WTC11 (cell line): ENCODE results near the gene LAMA2. TPM values are rescaled to one million over a fixed set of nuclear protein-coding genes. Genes with fewer than 3 reads are reported as not detected.

ENCODE experiments used
- ATAC-seq: fragments of 200-7000 bp; cut with Tn5 transposase; 2 replicates; pipeline ENCODE4 v1.10.0; 2021; ENCODE audit warnings: mild to moderate bottlenecking, moderate library complexity
- CTCF ChIA-PET: fragments of 300-600 bp; sonication (Branson Sonifier 250); formaldehyde crosslinking; loops from one replicate; lab custom pipeline; 2021; ENCODE audit warnings: antibody characterized with exemption; lab: Charles Lee
- POLR2A ChIA-PET: fragments of 350-600 bp; sonication (Branson Sonifier 250); formaldehyde crosslinking; loops from one replicate; lab custom pipeline; 2021; ENCODE audit warnings: antibody characterized with exemption; lab: Charles Lee
- DNase-seq: peaks from one replicate; pipeline ENCODE4 v3.0.0; 2021; ENCODE audit warnings: low spot score
- H3K27ac Mint-ChIP-seq: 2 replicates; pipeline ENCODE4 v1.8.0; 2021; ENCODE audit warnings: mixed read lengths
- H3K27me3 Mint-ChIP-seq: 2 replicates; pipeline ENCODE4 v1.8.0; 2021; ENCODE audit warnings: low read depth, mild to moderate bottlenecking, moderate library complexity, mixed read lengths
- H3K36me3 Mint-ChIP-seq: 2 replicates; pipeline ENCODE4 v1.8.0; 2021; ENCODE audit warnings: mixed read lengths
- H3K4me1 Mint-ChIP-seq: 2 replicates; pipeline ENCODE4 v1.8.0; 2022; ENCODE audit warnings: mixed read lengths
- H3K4me3 Mint-ChIP-seq: 2 replicates; pipeline ENCODE4 v1.8.0; 2021; ENCODE audit warnings: mild to moderate bottlenecking, moderate library complexity, mixed read lengths
- H3K9me3 Mint-ChIP-seq: 2 replicates; pipeline ENCODE4 v1.8.0; 2021; ENCODE audit warnings: mixed read lengths
- ETV6 ChIP-seq: sonication (generic); formaldehyde crosslinking; IDR thresholded peaks from 2 replicates; pipeline ENCODE4 v1.8.1; 2022; ENCODE audit warnings: mild to moderate bottlenecking, missing genetic modification reagents
- GABPB1 ChIP-seq: sonication (generic); formaldehyde crosslinking; IDR thresholded peaks from 2 replicates; pipeline ENCODE4 v1.8.1; 2023; ENCODE audit warnings: mild to moderate bottlenecking, missing genetic modification reagents
- GTF2I ChIP-seq: fragments of 250-450 bp; sonication (Bioruptor Pico); conservative IDR thresholded peaks from 2 replicates; pipeline ENCODE4 v1.4.0; 2021; ENCODE audit warnings: mild to moderate bottlenecking
- IRF2 ChIP-seq: sonication (generic); formaldehyde crosslinking; IDR thresholded peaks from 2 replicates; pipeline ENCODE4 v1.8.0; 2022; ENCODE audit warnings: low read depth, missing genetic modification reagents, borderline replicate concordance
- KAT7 ChIP-seq: sonication (generic); formaldehyde crosslinking; IDR thresholded peaks from 2 replicates; pipeline ENCODE4 v1.8.1; 2023; ENCODE audit warnings: missing genetic modification reagents, mild to moderate bottlenecking, borderline replicate concordance
- NFE2L1 ChIP-seq: sonication (generic); formaldehyde crosslinking; IDR thresholded peaks from 2 replicates; pipeline ENCODE4 v1.8.1; 2023; ENCODE audit warnings: missing genetic modification reagents
- NR1H2 ChIP-seq: sonication (generic); formaldehyde crosslinking; IDR thresholded peaks from 2 replicates; pipeline ENCODE4 v1.9.0; 2021; ENCODE audit warnings: mild to moderate bottlenecking, moderate library complexity, missing genetic modification reagents
- NR2C2 ChIP-seq: sonication (generic); formaldehyde crosslinking; IDR thresholded peaks from 2 replicates; pipeline ENCODE4 v1.8.0; 2022; ENCODE audit warnings: mild to moderate bottlenecking, missing genetic modification reagents
- SMAD3 ChIP-seq: sonication (generic); formaldehyde crosslinking; IDR thresholded peaks from 2 replicates; pipeline ENCODE4 v1.8.0; 2022; ENCODE audit warnings: missing genetic modification reagents, mild to moderate bottlenecking, borderline replicate concordance
- TP53 ChIP-seq: sonication (generic); formaldehyde crosslinking; IDR thresholded peaks from 2 replicates; pipeline ENCODE4 v1.8.1; 2023; ENCODE audit warnings: mild to moderate bottlenecking, missing genetic modification reagents
- ZBTB21 ChIP-seq: sonication (generic); formaldehyde crosslinking; IDR thresholded peaks from 2 replicates; pipeline ENCODE4 v1.8.1; 2023; ENCODE audit warnings: mild to moderate bottlenecking, missing genetic modification reagents, borderline replicate concordance
- ZNF121 ChIP-seq: sonication (generic); formaldehyde crosslinking; IDR thresholded peaks from 2 replicates; pipeline ENCODE4 v1.8.0; 2023; ENCODE audit warnings: missing genetic modification reagents
- ZNF138 ChIP-seq: sonication (generic); formaldehyde crosslinking; conservative IDR thresholded peaks from 2 replicates; pipeline ENCODE4 v1.8.1; 2022; ENCODE audit warnings: mild to moderate bottlenecking, moderate library complexity, missing genetic modification reagents
- ZNF219 ChIP-seq: sonication (generic); formaldehyde crosslinking; IDR thresholded peaks from 2 replicates; pipeline ENCODE4 v1.8.0; 2023; ENCODE audit warnings: missing genetic modification reagents, mild to moderate bottlenecking, borderline replicate concordance
- ZNF396 ChIP-seq: fragments of 250-450 bp; sonication (Bioruptor Pico); IDR thresholded peaks from 2 replicates; pipeline ENCODE4 v1.8.0; 2021; ENCODE audit warnings: mild to moderate bottlenecking, moderate library complexity, borderline replicate concordance
- total RNA-seq: library from RNA; stranded (reverse); gene quantifications from 3 replicates; pipeline ENCODE4 v1.2.3, GENCODE V29; 2021
- TF ChIP-seq, protein P1 (sequence below): sonication (generic); formaldehyde crosslinking; IDR thresholded peaks from 2 replicates; pipeline ENCODE4 v1.8.0; 2023; ENCODE audit warnings: missing genetic modification reagents
- TF ChIP-seq, protein P2 (sequence below): fragments of 250-450 bp; sonication (Bioruptor Pico); IDR thresholded peaks from 2 replicates; pipeline ENCODE4 v1.9.0; 2021; ENCODE audit warnings: moderate library complexity, mild to moderate bottlenecking, inconsistent platforms, borderline replicate concordance
- TF ChIP-seq, protein P3 (sequence below): sonication (generic); formaldehyde crosslinking; IDR thresholded peaks from 2 replicates; pipeline ENCODE4 v1.8.0; 2022; ENCODE audit warnings: mild to moderate bottlenecking, missing genetic modification reagents
- TF ChIP-seq, protein P4 (sequence below): sonication (generic); formaldehyde crosslinking; IDR thresholded peaks from 2 replicates; pipeline ENCODE4 v1.8.0; 2022; ENCODE audit warnings: mild to moderate bottlenecking, missing genetic modification reagents
- TF ChIP-seq, protein P5 (sequence below): sonication (generic); formaldehyde crosslinking; conservative IDR thresholded peaks from 2 replicates; pipeline ENCODE4 v1.8.1; 2023; ENCODE audit warnings: mild to moderate bottlenecking, low read depth, missing genetic modification reagents, moderate library complexity

Gene LAMA2
- total RNA-seq, 1 experiment from 2014 or later: 6.6 TPM

DNA sequence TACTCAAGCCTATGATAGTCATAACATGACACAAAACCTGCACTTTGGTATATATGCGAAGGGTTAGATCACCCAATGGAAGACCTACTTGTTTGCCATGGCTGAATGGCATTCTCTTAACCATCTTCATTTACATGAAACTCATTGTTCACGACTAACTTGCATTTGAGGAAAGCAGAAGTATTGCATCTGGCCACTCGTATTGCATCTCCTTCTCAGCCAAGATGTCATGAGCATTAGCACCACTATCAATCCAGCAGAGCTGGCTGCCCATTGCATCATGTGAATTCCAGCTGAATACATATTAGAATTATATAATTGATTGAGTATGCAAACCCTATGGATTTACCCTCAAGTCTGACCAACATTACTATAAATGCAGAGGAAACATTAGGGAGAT is 390.2 kb downstream of the LAMA2 start (continued):
- TF ChIP-seq, protein P1, sequence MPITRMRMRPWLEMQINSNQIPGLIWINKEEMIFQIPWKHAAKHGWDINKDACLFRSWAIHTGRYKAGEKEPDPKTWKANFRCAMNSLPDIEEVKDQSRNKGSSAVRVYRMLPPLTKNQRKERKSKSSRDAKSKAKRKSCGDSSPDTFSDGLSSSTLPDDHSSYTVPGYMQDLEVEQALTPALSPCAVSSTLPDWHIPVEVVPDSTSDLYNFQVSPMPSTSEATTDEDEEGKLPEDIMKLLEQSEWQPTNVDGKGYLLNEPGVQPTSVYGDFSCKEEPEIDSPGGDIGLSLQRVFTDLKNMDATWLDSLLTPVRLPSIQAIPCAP (CRISPR knock-in tag): no peak
- TF ChIP-seq ZNF121: no peak
- TF ChIP-seq GABPB1 (CRISPR knock-in tag): no peak
- TF ChIP-seq NR2C2 (CRISPR knock-in tag): no peak
- TF ChIP-seq ETV6: no peak
- no peak for TF ChIP-seq TP53 (CRISPR knock-in tag)
- TF ChIP-seq, all 79 proteins: peak for 0

DNA sequence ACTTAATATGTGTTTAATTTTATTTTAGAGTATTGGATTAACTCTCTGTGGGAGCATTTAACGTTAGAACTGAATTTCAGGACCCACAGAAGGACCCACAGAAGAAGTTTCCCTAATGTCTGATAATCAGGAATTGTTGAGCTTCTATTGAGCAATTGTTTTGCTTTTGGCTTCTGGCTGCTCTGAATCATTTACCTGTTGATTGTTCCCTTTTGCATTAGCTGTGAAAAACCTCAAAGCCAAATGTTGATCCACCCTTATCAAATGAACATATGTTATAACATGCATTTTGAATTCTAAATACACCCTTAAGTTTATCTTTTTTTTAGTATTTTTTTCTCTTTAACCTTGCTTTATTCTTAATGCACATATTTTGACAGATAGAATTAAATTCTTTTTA is 393.5 kb downstream of the LAMA2 start:
- CTCF ChIA-PET: no interaction called here

DNA sequence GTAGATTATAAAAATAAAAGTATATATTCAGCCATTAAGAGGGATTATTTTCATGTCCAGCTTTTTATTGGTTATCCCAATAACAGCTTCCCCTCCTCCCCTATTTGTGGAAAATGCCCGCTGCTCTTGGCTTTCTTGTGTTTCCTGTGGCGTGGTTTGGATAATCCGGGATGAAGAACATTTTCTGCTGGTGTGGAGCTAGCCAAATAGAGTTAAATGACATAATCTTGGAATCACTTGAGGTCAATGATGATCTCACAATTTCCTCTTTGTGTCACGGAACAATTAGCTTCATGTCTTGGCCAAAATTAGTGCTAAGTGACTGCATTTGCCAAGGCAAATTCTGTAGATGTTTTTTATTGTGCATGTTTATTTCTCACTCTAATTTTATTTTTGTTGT is 394.0 kb downstream of the LAMA2 start:
- Mint-ChIP-seq H3K9me3 (no peaks in the 10 kb centered on the region), H3K27ac (no peak overlapping the region), H3K4me1 (peaks cover 18% of the 10 kb centered on the region), H3K27me3 (no peaks in the 10 kb centered on the region), H3K36me3 (no peaks in the 10 kb centered on the region), H3K4me3 (no peak overlapping the region)
- ATAC-seq (no peak), DNase-seq (no peak)
- TF ChIP-seq NFE2L1 (no peak), SMAD3 (no peak), GABPB1 (CRISPR knock-in tag) (no peak), ZBTB21 (CRISPR knock-in tag) (no peak), IRF2 (CRISPR knock-in tag) (no peak), NR1H2 (CRISPR knock-in tag) (no peak), ZNF396 (CRISPR knock-in tag) (no peak), GTF2I (CRISPR knock-in tag) (no peak), ZNF138 (CRISPR knock-in tag) (no peak), TP53 (CRISPR knock-in tag) (no peak), ETV6 (no peak), ZNF121 (no peak)
- TF ChIP-seq, protein P2, sequence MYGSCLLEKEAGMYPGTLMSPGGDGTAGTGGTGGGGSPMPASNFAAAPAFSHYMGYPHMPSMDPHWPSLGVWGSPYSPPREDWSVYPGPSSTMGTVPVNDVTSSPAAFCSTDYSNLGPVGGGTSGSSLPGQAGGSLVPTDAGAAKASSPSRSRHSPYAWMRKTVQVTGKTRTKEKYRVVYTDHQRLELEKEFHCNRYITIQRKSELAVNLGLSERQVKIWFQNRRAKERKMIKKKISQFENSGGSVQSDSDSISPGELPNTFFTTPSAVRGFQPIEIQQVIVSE (CRISPR knock-in tag): no peak
- TF ChIP-seq, protein P3, sequence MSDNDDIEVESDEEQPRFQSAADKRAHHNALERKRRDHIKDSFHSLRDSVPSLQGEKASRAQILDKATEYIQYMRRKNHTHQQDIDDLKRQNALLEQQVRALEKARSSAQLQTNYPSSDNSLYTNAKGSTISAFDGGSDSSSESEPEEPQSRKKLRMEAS (CRISPR knock-in tag): no peak
- TF ChIP-seq, protein P4, sequence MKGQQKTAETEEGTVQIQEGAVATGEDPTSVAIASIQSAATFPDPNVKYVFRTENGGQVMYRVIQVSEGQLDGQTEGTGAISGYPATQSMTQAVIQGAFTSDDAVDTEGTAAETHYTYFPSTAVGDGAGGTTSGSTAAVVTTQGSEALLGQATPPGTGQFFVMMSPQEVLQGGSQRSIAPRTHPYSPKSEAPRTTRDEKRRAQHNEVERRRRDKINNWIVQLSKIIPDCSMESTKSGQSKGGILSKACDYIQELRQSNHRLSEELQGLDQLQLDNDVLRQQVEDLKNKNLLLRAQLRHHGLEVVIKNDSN (CRISPR knock-in tag): no peak
- ChIA-PET POLR2A (no interaction called here), CTCF (no interaction called here)

More for the DNA sequence above, 393.5 kb downstream of the LAMA2 start:
- Mint-ChIP-seq H3K27ac (no peak overlapping the region), H3K27me3 (no peaks in the 10 kb centered on the region), H3K4me1 (peaks cover 23% of the 10 kb centered on the region), H3K4me3 (no peak overlapping the region), H3K9me3 (no peaks in the 10 kb centered on the region), H3K36me3 (no peaks in the 10 kb centered on the region)
- no peak for ATAC-seq
- no peak for DNase-seq
- POLR2A ChIA-PET: no interaction called here
- TF ChIP-seq KAT7 (no peak), ZNF219 (CRISPR knock-in tag) (no peak)
- TF ChIP-seq, protein P5, sequence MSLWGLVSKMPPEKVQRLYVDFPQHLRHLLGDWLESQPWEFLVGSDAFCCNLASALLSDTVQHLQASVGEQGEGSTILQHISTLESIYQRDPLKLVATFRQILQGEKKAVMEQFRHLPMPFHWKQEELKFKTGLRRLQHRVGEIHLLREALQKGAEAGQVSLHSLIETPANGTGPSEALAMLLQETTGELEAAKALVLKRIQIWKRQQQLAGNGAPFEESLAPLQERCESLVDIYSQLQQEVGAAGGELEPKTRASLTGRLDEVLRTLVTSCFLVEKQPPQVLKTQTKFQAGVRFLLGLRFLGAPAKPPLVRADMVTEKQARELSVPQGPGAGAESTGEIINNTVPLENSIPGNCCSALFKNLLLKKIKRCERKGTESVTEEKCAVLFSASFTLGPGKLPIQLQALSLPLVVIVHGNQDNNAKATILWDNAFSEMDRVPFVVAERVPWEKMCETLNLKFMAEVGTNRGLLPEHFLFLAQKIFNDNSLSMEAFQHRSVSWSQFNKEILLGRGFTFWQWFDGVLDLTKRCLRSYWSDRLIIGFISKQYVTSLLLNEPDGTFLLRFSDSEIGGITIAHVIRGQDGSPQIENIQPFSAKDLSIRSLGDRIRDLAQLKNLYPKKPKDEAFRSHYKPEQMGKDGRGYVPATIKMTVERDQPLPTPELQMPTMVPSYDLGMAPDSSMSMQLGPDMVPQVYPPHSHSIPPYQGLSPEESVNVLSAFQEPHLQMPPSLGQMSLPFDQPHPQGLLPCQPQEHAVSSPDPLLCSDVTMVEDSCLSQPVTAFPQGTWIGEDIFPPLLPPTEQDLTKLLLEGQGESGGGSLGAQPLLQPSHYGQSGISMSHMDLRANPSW: no peak
